Endothelial cell of umbilical vein (primary cell): Measurements from ENCODE around the gene FOXL3. TPM values are rescaled to one million over a fixed set of nuclear protein-coding genes. Genes with fewer than 3 reads are reported as not detected.
A peak's percentile ranks its signal among the peaks of the same experiment; 100 is the strongest.

Source experiments
- BruUV-seq: library from RNA; stranded (reverse); fragments of 400-500 nt; replicated peaks from 2 replicates; lab custom pipeline; 2021; lab: Mats Ljungman, UMichigan
- CTCF ChIA-PET: fragments of 300-600, 350-600 bp; sonication (Branson Sonifier 250); formaldehyde crosslinking; loops from one replicate; lab custom pipeline; 2021; ENCODE audit warnings: antibody characterized with exemption, inconsistent platforms; lab: Charles Lee
- POLR2A ChIA-PET: fragments of 300-600, 350-600 bp; sonication (Branson Sonifier 250); formaldehyde crosslinking; loops from one replicate; lab custom pipeline; 2021; ENCODE audit warnings: antibody characterized with exemption, inconsistent platforms; lab: Charles Lee
- DNase-seq: peaks from one replicate; pipeline ENCODE4 v3.0.0-alpha.2; 2011; ENCODE audit warnings: low read depth, low spot score
- FAIRE-seq: peaks from 2 replicates; lab custom pipeline; 2011; peaks lifted over from hg19 to GRCh38; lab: Jason Lieb, UNC
- H2AFZ ChIP-seq: 2 replicates; pipeline ENCODE4 v1.6.0; 2012; ENCODE audit warnings: low read depth, low read length, control low read depth, inconsistent platforms
- H3K27ac ChIP-seq: 2 replicates; pipeline ENCODE4 v1.5.1; 2011; ENCODE audit warnings: low read depth, mild to moderate bottlenecking, control low read depth, low read length, moderate library complexity; ENCODE audit not compliant: insufficient read depth
- H3K27me3 ChIP-seq, 2 experiments: 2 replicates each; pipeline versions ENCODE4 v1.6.0 to v1.6.1; 2011; ENCODE audit warnings: low read length in 2 of 2, mixed read lengths in 1 of 2; ENCODE audit not compliant: control insufficient read depth in 2 of 2, insufficient read depth in 2 of 2
- H3K36me3 ChIP-seq, 2 experiments: 2 replicates in 1 of 2; 3 replicates in 1 of 2; pipeline ENCODE4 v1.5.1; 2011; ENCODE audit warnings: low read length in 2 of 2, mild to moderate bottlenecking in 1 of 2, moderate library complexity in 1 of 2; ENCODE audit not compliant: control insufficient read depth in 2 of 2, insufficient read depth in 2 of 2; ENCODE audit errors: extremely low read depth in 1 of 2
- H3K4me1 ChIP-seq: 3 replicates; pipeline ENCODE4 v1.5.1; 2011; ENCODE audit warnings: mild to moderate bottlenecking, low read length; ENCODE audit not compliant: control insufficient read depth, insufficient read depth; ENCODE audit errors: extremely low read depth
- H3K4me2 ChIP-seq: 2 replicates; pipeline ENCODE4 v1.6.1; 2011; ENCODE audit warnings: low read length, control low read depth, mixed read lengths; ENCODE audit not compliant: insufficient read depth
- H3K4me3 ChIP-seq, 3 experiments: fragments of 200-600 bp in 1 of 3; sonication (generic), shearing (Covaris generic) in 1 of 3; replicated peaks in 1 of 3; 2 replicates each; pipeline ENCODE4 v1.5.1; 2011 to 2016; ENCODE audit warnings: control low read depth in 3 of 3, low read length in 3 of 3, mild to moderate bottlenecking in 2 of 3, inconsistent platforms in 1 of 3, low read depth in 1 of 3, moderate library complexity in 1 of 3; ENCODE audit not compliant: insufficient read depth in 1 of 3
- H3K79me2 ChIP-seq: 2 replicates; pipeline ENCODE4 v1.6.0; 2012; ENCODE audit warnings: low read length, inconsistent platforms; ENCODE audit not compliant: control insufficient read depth, insufficient read depth
- H3K9ac ChIP-seq: replicated peaks from 2 replicates; pipeline ENCODE3; 2011; ENCODE audit warnings: low read length, control low read depth; ENCODE audit not compliant: insufficient read depth; ENCODE audit errors: extremely low read depth
- H3K9me1 ChIP-seq: replicated peaks from 3 replicates; pipeline ENCODE4 v1.6.0; 2011; ENCODE audit warnings: mild to moderate bottlenecking, low read length; ENCODE audit not compliant: control insufficient read depth, insufficient read depth; ENCODE audit errors: extremely low read depth
- H3K9me3 ChIP-seq: replicated peaks from 2 replicates; pipeline ENCODE4 v1.5.1; 2012; ENCODE audit warnings: low read length, inconsistent platforms; ENCODE audit not compliant: control insufficient read depth, insufficient read depth
- H4K20me1 ChIP-seq: replicated peaks from 2 replicates; pipeline ENCODE3; 2011; ENCODE audit warnings: mild to moderate bottlenecking, low read length; ENCODE audit not compliant: control insufficient read depth, insufficient read depth; ENCODE audit errors: extremely low read depth
- GATA2 ChIP-seq: IDR thresholded peaks from 2 replicates; pipeline ENCODE4 v1.7.0; 2011; ENCODE audit warnings: low read depth, mild to moderate bottlenecking, moderate library complexity, mixed read lengths, low read length; ENCODE audit not compliant: insufficient read length, insufficient read depth
- JUN ChIP-seq: IDR thresholded peaks from 2 replicates; pipeline ENCODE4 v1.6.1; 2011; ENCODE audit warnings: borderline replicate concordance, low read depth; ENCODE audit not compliant: insufficient read length, insufficient read depth
- POLR2A ChIP-seq: IDR thresholded peaks from 2 replicates; pipeline ENCODE4 v1.6.1; 2012; ENCODE audit warnings: low read depth, mild to moderate bottlenecking, control low read depth, low read length
- dilution Hi-C: fragments of 300-500 bp; cut with MboI; formaldehyde crosslinking; loops from one replicate; pipeline ENCODE4 v1.15.0; 2019; ENCODE audit warnings: low sequenced_read_pairs; ENCODE audit not compliant: extremely low pct_ligation_motif_present
- intact Hi-C: fragments of 100-400 bp; cut with micrococcal nuclease; formaldehyde crosslinking; loops from one replicate; pipeline ENCODE4 v1.10.0; 2022
- polyA plus RNA-seq, 4 experiments: library from polyadenylated mRNA; depleted of rRNA in 3 of 4; stranded (reverse) in 3 of 4; unstranded in 1 of 4; fragments of >200 nt; gene quantifications; 2 replicates each; pipeline versions ENCODE4 v1.2.1 to v1.2.3, GENCODE V29; 2011 to 2012; ENCODE audit warnings: missing spikeins in 1 of 4
- total RNA-seq: library from RNA; stranded (reverse); gene quantifications from 2 replicates; pipeline ENCODE4 v1.2.3, GENCODE V29; 2021
- TF ChIP-seq, protein P1 (sequence below): IDR thresholded peaks from 2 replicates; pipeline ENCODE4 v1.6.1; 2011; ENCODE audit not compliant: insufficient read depth, insufficient read length
- TF ChIP-seq, protein P2 (sequence below), 2 donors: IDR thresholded peaks; 1 replicate in 1 of 2; 2 replicates in 1 of 2; pipeline ENCODE4 v1.5.1; 2011; ENCODE audit warnings: low read length in 2 of 2, mild to moderate bottlenecking in 2 of 2, moderate library complexity in 2 of 2, control low read depth in 1 of 2, inconsistent platforms in 1 of 2, low read depth in 1 of 2; ENCODE audit not compliant: insufficient read depth in 1 of 2; ENCODE audit errors: extremely low read depth in 1 of 2

Gene FOXL3
- total and polyA plus RNA-seq, 2 donors (not counting 3 experiments of a cell fraction or from before 2014, with no cell fraction given) = not detected

DNA sequence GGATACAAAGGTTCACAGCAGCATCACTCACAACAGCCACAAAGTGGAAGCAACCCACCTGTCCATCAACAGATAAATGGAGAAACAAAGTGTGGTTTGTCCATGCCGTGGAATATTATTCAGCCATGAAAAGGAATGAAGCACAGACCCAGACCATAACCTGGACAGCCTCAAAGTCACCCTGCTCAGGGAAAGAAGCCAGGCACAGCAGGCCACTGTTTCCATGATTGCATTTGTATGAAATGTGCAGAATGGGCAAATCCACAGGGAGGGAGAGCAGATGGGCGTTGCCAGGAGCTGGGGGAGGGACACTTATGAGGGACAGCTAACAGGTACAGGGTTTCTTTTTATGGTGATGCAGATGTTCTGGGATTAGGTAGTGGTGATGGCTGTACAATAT is 30.3 kb downstream of the FOXL3 start:
- H3K9me3 ChIP-seq = no peaks in the 10 kb centered on the region
- H3K4me1 ChIP-seq = no peaks in the 10 kb centered on the region
- POLR2A ChIA-PET = no interaction called here
- no peaks in the 10 kb centered on the region for H3K9me1 ChIP-seq
- no peak overlapping the region for H3K27ac ChIP-seq
- DNase-seq (no peak), FAIRE-seq (no peak)
- H3K79me2 ChIP-seq = no peaks in the 10 kb centered on the region
- intact Hi-C loops (no loop called here), dilution Hi-C loops (no loop called here)
- H3K4me3 ChIP-seq = no peak overlapping the region
- no peaks in the 10 kb centered on the region for H4K20me1 ChIP-seq
- TF ChIP-seq POLR2A (no peak), GATA2 (no peak), JUN (no peak)
- TF ChIP-seq, protein P1, sequence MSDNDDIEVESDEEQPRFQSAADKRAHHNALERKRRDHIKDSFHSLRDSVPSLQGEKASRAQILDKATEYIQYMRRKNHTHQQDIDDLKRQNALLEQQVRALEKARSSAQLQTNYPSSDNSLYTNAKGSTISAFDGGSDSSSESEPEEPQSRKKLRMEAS = no peak
- no peaks in the 10 kb centered on the region for H3K36me3 ChIP-seq
- peaks cover 10 to 11% of the 10 kb centered on the region in 2 experiments for H3K27me3 ChIP-seq
- H2AFZ ChIP-seq = no peak overlapping the region
- no TSS peak for BruUV-seq
- no peak overlapping the region for H3K4me2 ChIP-seq
- H3K9ac ChIP-seq = no peak overlapping the region
- CTCF ChIA-PET = interaction anchor here (2.0 to 2.1 kb wide), 3 partner anchors 315 to 453 kb away, joined by 8 to 19 read pairs (median 9); no protein-coding TSS in a partner anchor

DNA sequence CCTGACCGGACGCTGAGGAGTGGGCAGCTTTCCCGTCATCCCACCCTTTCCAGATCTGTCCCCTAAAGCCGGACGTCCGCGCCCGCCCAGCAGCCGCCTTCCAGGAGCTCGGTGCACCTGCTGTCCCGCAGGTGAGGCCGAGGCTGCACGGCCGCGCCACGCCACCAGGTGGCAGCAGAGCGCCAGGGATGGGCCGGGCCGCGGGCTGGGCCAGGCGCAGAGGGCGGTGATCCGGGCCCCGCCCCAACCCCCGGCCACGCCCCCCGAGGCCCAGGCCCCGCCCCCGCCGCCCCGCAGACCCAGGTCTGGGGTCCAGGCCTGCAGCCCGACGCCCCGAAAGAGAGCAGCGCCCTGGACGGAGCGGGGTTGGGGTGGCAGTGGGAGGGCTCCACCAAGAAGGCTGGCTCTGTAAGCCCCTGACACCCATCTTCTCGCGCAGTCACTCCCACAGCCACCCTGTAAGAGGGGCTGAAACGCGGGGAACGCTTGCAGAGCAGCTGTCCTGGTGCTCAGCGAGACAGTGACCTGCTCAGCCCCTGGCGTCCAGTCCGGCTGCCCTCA is 32.2 kb downstream of the FOXL3 start:
- no TSS peak for BruUV-seq
- no peaks in the 10 kb centered on the region for H3K9me3 ChIP-seq
- no peak overlapping the region for H3K9ac ChIP-seq
- POLR2A ChIA-PET = no interaction called here
- intact Hi-C loops (loop anchor here (1.0 kb wide), 3 partner anchors 314 to 551 kb away; no protein-coding TSS in a partner anchor), dilution Hi-C loops (no loop called here)
- TF ChIP-seq, protein P1 = no peak
- TF ChIP-seq, protein P2, sequence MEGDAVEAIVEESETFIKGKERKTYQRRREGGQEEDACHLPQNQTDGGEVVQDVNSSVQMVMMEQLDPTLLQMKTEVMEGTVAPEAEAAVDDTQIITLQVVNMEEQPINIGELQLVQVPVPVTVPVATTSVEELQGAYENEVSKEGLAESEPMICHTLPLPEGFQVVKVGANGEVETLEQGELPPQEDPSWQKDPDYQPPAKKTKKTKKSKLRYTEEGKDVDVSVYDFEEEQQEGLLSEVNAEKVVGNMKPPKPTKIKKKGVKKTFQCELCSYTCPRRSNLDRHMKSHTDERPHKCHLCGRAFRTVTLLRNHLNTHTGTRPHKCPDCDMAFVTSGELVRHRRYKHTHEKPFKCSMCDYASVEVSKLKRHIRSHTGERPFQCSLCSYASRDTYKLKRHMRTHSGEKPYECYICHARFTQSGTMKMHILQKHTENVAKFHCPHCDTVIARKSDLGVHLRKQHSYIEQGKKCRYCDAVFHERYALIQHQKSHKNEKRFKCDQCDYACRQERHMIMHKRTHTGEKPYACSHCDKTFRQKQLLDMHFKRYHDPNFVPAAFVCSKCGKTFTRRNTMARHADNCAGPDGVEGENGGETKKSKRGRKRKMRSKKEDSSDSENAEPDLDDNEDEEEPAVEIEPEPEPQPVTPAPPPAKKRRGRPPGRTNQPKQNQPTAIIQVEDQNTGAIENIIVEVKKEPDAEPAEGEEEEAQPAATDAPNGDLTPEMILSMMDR (IDR thresholded peaks at IDR 0.05; ENCODE audit: extremely low read depth in 1 of 2, insufficient read depth in 1 of 2, low read depth in 1 of 2, low read length in 2 of 2) = peak; percentile 73 to 79
- H3K4me2 ChIP-seq = no peak overlapping the region
- H3K27me3 ChIP-seq = peaks cover 0 to 11% of the 10 kb centered on the region in 2 experiments
- no peak overlapping the region for H3K27ac ChIP-seq
- H4K20me1 ChIP-seq = no peaks in the 10 kb centered on the region
- CTCF ChIA-PET = interaction anchor here (0.6 to 2.1 kb wide), 22 partner anchors 9 to 671 kb away, joined by 3 to 19 read pairs (median 4); partner anchors contain the start of gene PDGFA
- no peaks in the 10 kb centered on the region for H3K36me3 ChIP-seq
- peak overlapping the region; percentile 23 for H2AFZ ChIP-seq
- no peaks in the 10 kb centered on the region for H3K4me1 ChIP-seq
- no peak overlapping the region for H3K4me3 ChIP-seq
- FAIRE-seq (peak; percentile 72), DNase-seq (peak; percentile 41)
- H3K79me2 ChIP-seq = no peaks in the 10 kb centered on the region
- no peaks in the 10 kb centered on the region for H3K9me1 ChIP-seq
